Sigmoid colon (tissue), 4 donors: ENCODE results near the gene SLC6A3.

Experiments used
- CTCF ChIP-seq, 4 experiments: fragments of 450-650 bp in 3 of 4; fragments of 200-600 bp in 1 of 4; IDR thresholded peaks; one replicate each; pipeline ENCODE4 v1.5.1; 2016 to 2019; ENCODE audit warnings: antibody characterized with exemption in 4 of 4, mild to moderate bottlenecking in 3 of 4, moderate library complexity in 2 of 4
- EP300 ChIP-seq, 4 donors: sonication (generic); formaldehyde crosslinking; IDR thresholded peaks; one replicate each; pipeline ENCODE4 v1.6.1; 2017; ENCODE audit warnings: antibody characterized with exemption in 4 of 4
- POLR2A ChIP-seq, 2 donors: fragments of 450-650 bp; IDR thresholded peaks; one replicate each; pipeline ENCODE4 v1.6.1; 2016; ENCODE audit warnings: antibody characterized with exemption in 2 of 2, mild to moderate bottlenecking in 2 of 2, moderate library complexity in 2 of 2
- POLR2AphosphoS5 ChIP-seq, 4 donors: sonication (generic); formaldehyde crosslinking; IDR thresholded peaks; one replicate each; pipeline ENCODE4 v1.6.1; 2017; ENCODE audit warnings: antibody characterized with exemption in 4 of 4

GRCh38 chr5:1483064-1483463 lies 37.8 kb upstream of the SLC6A3 start:
- TF ChIP-seq POLR2A (IDR thresholded peaks at IDR 0.05) (no peak), CTCF (IDR thresholded peaks at IDR 0.05) (no peak), EP300 (IDR thresholded peaks at IDR 0.05) (no peak), POLR2AphosphoS5 (IDR thresholded peaks at IDR 0.05) (no peak)
